ENCODE results near the gene GPR183. TPM values are rescaled to one million over a fixed set of nuclear protein-coding genes. Genes with fewer than 3 reads are reported as not detected.
A peak's percentile ranks its signal among the peaks of the same experiment; 100 is the strongest.
"Not testable (repeated sequence)": the region's sequence is repeated elsewhere in the genome, so short reads cannot be mapped to it uniquely, and the experiment has no call there.

Gene GPR183
- total RNA-seq, 1 experiment from 2014 or later = 0.11 TPM

DNA sequence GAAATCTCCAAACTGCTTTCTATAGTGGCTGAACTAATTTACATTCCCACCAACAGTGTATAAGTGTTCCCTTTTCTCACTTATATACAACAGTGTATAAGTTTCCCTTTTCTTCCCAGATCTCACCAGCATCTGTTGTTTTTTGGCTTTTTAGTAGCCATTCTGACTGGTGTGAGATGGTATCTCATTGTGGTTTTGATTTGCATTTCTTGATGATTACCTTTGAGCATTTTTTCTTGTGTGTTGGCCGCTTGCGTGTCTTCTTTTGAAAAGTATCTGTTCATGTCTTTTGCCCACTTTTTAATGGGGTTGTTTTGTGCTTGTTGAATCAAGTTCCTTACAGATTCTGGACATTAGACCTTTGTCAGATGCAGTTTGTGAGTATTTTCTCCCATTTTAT, 57.6 kb downstream of the GPR183 start:
- peaks cover 38% of the 10 kb centered on the region for H3K79me2 ChIP-seq (ENCODE audit: low read length)
- H3K9ac ChIP-seq (ENCODE audit: low read length); H3K9me3 ChIP-seq (ENCODE audit: low read length); H3K36me3 ChIP-seq (ENCODE audit: insufficient read depth, low read length); H2AFZ ChIP-seq (ENCODE audit: low read length); H3K27me3 ChIP-seq (ENCODE audit: low read length); H4K20me1 ChIP-seq (ENCODE audit: insufficient read depth, low read depth, low read length); H3K4me2 ChIP-seq (ENCODE audit: low read depth, low read length, poor library complexity, severe bottlenecking); H3K4me3 ChIP-seq (ENCODE audit: low read length); H3K9me2 ChIP-seq (replicated peaks; ENCODE audit: insufficient read depth, low read length); DNase-seq: not testable (repeated sequence)
- 0 out of 2 replicates have a peak overlapping the region, but pooled peaks have one; percentile 33 for H3K27ac ChIP-seq (ENCODE audit: low read length)
- peaks cover 13% of the 10 kb centered on the region for H3K4me1 ChIP-seq (ENCODE audit: low read length)

DNA sequence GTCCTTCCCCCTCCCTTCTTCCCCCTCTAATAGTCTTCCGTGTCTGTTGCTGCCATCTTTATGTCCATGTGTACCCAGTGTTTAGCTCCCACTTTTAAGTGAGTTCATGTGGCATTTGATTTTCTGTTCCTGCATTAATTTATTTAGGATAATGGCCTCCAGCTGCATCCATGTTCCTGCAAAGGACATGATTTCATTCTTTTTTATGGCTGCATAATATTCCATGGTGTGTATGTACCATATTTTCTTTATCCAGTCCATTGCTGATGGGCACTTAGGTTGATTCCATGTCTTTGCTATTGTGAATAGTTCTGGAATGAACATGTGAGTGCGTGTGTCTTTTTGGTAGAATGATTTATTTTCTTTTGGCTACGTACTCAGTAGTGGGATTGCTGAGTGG, 58.0 kb downstream of the GPR183 start:
- peaks cover 34% of the 10 kb centered on the region for H3K79me2 ChIP-seq (ENCODE audit: low read length)
- H3K9me3 ChIP-seq (ENCODE audit: low read length); H3K27me3 ChIP-seq (ENCODE audit: low read length); H2AFZ ChIP-seq (ENCODE audit: low read length); H3K36me3 ChIP-seq (ENCODE audit: insufficient read depth, low read length); H3K9me2 ChIP-seq (replicated peaks; ENCODE audit: insufficient read depth, low read length); H3K9ac ChIP-seq (ENCODE audit: low read length); DNase-seq; H3K4me3 ChIP-seq (ENCODE audit: low read length); H3K27ac ChIP-seq (ENCODE audit: low read length); H3K4me2 ChIP-seq (ENCODE audit: low read depth, low read length, poor library complexity, severe bottlenecking); H4K20me1 ChIP-seq (ENCODE audit: insufficient read depth, low read depth, low read length): not testable (repeated sequence)
- H3K4me1 ChIP-seq (ENCODE audit: low read length) = peaks cover 13% of the 10 kb centered on the region

DNA sequence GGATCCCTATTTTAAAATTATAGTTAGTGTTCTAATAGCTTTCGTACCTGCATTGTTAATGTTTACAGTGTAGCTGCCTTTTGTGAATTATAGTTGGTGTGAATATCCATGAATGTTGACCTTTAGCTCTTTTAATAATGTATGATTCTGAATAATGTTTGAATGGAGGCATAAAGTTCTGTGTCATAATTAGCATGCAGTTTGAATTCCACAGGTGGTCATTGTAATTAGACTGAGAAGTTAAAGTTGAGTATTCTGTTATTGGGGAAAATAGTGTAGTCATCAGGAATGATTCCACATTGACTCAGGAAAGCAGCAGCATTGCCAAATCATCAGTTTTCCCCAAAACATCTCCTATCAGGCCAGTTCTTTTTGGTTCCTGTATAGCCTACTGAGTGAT, 61.1 kb downstream of the GPR183 start:
- peaks cover 6% of the 10 kb centered on the region for H3K4me1 ChIP-seq (ENCODE audit: low read length)
- no peak overlapping the region for H3K27ac ChIP-seq (ENCODE audit: low read length)
- H3K4me3 ChIP-seq (ENCODE audit: low read length) = no peak overlapping the region
- no peak overlapping the region for H3K4me2 ChIP-seq (ENCODE audit: low read depth, low read length, poor library complexity, severe bottlenecking)
- H3K9ac ChIP-seq (ENCODE audit: low read length) = no peak overlapping the region
- H3K36me3 ChIP-seq (ENCODE audit: insufficient read depth, low read length) = peaks cover 8% of the 10 kb centered on the region; the same call in 1 of the 2 replicates
- peaks cover 27% of the 10 kb centered on the region for H3K79me2 ChIP-seq (ENCODE audit: low read length)
- no peaks in the 10 kb centered on the region for H3K9me2 ChIP-seq (replicated peaks; ENCODE audit: insufficient read depth, low read length)
- H3K27me3 ChIP-seq (ENCODE audit: low read length) = no peaks in the 10 kb centered on the region
- H2AFZ ChIP-seq (ENCODE audit: low read length) = no peak overlapping the region
- no peak for DNase-seq
- H3K9me3 ChIP-seq (ENCODE audit: low read length) = no peaks in the 10 kb centered on the region
- H4K20me1 ChIP-seq (ENCODE audit: insufficient read depth, low read depth, low read length) = no peaks in the 10 kb centered on the region

Small RNA genes within 50 kb of the gene (small RNA-seq; reads per million reads assigned to genes)
- gene MIR623 = not detected

Other genes with a start within 250 kb of the GPR183 start
- gene UBAC2, start 106.5 kb downstream of the GPR183 start, total RNA-seq (2014; rRNA removed; shearing (Covaris generic); ENCODE audit: low replicate concordance) = 50.6 and 58.3 TPM in 2 replicates
- 45.4 and 126 TPM in 2 replicates for gene GPR18, start 49.0 kb downstream of the GPR183 start, total RNA-seq (2014; rRNA removed; shearing (Covaris generic); ENCODE audit: low replicate concordance)
- 68.2 and 134 TPM in 2 replicates for gene TM9SF2, start 194.1 kb upstream of the GPR183 start, total RNA-seq (2014; rRNA removed; shearing (Covaris generic); ENCODE audit: low replicate concordance)